Vein endothelial cell (primary cell): Measurements from ENCODE around the gene PCDHA8. TPM values are rescaled to one million over a fixed set of nuclear protein-coding genes. Genes with fewer than 3 reads are reported as not detected.

Experiments
- total RNA-seq: library from RNA; depleted of rRNA; stranded (reverse); fragments of >200 nt; gene quantifications from 2 replicates; pipeline ENCODE4 v1.2.3, GENCODE V29; 2012

PCDHA8 gene
- under 0.01 TPM in 1 of 2 replicates, not detected in the other for total RNA-seq

DNA sequence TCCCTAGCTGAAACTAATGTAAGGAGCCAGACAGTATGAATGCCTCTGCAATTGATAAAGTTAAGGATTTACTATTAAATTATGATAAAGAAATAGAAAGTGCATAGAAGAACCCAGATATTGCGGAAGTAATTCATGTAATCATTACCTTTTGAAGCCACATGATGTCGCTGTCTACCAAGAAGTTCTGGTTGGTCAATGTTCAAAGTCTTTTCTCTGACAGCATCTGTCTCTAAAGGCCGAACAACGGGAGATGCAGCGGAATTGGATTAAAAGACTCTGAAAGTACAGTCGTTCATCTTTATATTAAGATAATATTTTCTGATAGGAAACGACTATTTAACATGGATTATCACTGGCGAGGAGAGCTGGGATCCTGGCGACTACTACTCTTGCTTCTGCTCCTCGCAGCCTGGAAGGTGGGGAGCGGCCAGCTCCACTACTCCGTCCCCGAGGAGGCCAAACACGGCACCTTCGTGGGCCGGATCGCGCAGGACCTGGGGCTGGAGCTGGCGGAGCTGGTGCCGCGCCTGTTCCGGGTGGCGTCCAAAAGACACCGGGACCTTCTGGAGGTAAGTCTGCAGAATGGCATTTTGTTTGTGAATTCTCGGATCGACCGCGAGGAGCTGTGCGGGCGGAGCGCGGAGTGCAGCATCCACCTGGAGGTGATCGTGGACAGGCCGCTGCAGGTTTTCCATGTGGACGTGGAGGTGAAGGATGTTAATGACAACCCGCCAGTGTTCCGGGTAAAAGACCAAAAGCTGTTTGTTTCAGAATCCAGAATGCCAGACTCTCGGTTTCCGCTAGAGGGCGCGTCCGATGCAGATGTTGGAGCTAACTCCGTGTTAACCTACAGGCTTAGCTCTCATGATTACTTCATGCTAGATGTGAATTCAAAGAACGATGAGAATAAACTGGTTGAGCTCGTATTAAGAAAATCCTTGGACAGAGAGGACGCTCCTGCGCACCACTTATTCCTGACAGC lies at the start of gene PCDHA8:
Gene PCDHA8, plus strand, starts transcription at position 210 of the 985 bp plus-strand sequence. Its CDS starts 135 bp downstream, at position 345.

DNA sequence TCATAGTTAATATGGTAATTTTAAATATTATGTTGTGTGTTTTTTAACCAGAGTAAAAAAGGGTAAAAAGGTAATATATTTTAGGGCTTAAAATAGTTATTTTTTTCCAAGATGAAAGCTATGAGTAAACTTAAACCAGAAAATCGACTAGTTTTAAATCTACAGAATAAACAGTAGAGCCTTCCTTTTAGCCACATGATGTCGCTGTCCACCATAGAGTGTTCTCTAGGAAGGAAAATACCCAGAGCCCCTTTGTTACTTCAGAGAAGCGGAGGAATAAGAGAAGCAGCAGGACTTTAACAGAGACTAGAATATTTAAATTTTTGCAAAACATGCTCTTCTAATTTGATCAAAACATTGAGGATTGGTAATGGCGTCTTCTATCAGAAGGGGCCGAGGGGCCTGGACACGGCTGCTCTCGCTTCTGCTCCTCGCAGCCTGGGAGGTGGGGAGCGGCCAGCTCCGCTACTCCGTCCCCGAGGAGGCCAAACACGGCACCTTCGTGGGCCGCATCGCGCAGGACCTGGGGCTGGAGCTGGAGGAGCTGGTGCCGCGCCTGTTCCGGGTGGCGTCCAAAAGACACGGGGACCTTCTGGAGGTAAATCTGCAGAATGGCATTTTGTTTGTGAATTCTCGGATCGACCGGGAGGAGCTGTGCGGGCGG lies 46.3 kb upstream of the PCDHA8 start, which contains the start of gene PCDHA2:
Gene PCDHA2, plus strand, starts transcription at position 258 of the 664 bp plus-strand sequence.

DNA sequence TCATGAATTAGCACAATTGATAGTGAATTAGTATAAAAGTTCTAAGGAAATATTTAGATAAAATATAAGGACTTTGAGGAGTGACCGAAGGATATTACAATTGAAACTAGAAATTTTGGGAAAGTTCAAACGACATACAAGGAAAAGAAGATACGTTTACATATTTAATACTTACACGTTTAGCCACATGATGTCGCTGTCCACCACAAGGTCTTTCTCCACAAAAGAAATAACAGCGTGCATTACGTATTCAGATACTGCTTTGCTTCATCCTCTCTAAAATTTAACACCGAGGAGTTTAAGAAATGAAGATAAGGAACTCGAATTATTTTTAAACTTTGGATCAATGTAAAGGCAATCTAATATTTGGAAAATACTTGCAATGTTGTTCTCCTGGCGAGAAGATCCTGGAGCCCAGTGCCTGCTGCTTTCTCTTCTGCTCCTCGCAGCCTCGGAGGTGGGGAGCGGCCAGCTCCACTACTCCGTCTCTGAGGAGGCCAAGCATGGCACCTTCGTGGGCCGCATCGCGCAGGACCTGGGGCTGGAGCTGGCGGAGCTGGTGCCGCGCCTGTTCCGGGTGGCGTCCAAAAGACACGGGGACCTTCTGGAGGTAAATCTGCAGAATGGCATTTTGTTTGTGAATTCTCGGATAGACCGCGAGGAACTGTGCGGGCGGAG lies 40.0 kb upstream of the PCDHA8 start, which contains the start of gene PCDHA3:
Gene PCDHA3, plus strand, starts transcription at position 242 of the 678 bp plus-strand sequence.

GRCh38 chr5:140806834-140807775 lies 33.9 kb upstream of the PCDHA8 start, which contains the start of gene PCDHA4:
TSS of gene PCDHA4 (plus strand) at chr5:140807068.

DNA sequence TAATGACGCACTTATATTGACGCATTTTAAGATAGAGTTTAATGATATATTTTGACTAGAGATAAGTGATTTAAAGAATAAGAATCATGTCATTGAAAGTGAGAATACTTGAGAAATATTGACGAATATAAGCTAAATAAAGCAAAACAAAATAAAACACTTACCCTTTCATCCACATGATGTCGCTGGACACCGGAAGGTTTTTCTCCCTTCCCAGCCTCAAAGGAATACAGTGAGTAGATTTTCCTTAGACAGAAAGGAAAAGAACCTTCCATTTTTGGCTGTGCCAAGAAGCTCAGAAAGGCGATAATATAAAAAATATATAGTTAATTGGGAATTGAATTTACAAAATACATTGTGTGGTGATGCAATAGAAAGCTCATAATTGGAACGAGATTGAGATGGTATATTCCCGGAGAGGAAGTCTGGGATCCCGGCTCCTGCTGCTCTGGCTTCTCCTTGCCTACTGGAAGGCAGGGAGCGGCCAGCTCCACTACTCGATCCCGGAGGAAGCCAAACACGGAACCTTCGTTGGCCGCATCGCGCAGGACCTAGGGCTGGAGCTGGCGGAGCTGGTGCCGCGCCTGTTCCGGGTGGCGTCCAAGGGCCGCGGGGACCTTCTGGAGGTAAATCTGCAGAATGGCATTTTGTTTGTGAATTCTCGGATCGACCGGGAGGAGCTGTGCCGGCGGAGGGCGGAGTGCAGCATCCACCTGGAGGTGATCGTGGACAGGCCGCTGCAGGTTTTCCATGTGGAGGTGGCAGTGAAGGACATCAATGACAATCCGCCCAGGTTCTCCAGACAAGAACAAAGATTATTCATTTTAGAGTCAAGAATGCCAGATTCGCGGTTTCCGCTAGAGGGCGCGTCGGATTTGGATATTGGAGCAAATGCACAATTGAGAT lies 19.4 kb upstream of the PCDHA8 start, which contains the start of gene PCDHA5:
Gene PCDHA5, plus strand, starts transcription at position 239 of the 906 bp plus-strand sequence.

GRCh38 chr5:140827704-140828361 lies 13.2 kb upstream of the PCDHA8 start, which contains the start of gene PCDHA6:
TSS of gene PCDHA6 (plus strand) at chr5:140827960. CDS start at chr5:140828092, 132 bp downstream.

DNA sequence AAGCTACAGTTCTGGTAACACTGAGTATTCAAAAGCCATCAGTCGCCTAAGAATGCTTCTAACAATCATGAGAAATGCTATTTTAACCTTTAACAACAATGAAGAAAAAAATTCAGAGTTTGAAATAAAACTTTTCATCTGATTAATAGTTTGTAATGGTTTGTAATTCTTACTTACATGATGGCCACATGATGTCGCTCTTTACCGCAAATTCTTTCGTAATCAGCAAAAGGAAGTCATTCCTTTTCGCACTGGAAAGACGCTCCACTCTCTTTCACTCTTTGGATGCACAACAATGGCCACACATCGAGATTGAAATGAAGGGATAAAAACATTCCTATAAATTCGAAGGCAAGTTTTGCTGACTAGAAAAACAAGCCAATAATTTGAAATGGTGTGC lies 7.0 kb upstream of the PCDHA8 start, which contains the start of gene PCDHA7:
Gene PCDHA7, plus strand, starts transcription at position 277 of the 400 bp plus-strand sequence. Its CDS starts 115 bp downstream, at position 392.

DNA sequence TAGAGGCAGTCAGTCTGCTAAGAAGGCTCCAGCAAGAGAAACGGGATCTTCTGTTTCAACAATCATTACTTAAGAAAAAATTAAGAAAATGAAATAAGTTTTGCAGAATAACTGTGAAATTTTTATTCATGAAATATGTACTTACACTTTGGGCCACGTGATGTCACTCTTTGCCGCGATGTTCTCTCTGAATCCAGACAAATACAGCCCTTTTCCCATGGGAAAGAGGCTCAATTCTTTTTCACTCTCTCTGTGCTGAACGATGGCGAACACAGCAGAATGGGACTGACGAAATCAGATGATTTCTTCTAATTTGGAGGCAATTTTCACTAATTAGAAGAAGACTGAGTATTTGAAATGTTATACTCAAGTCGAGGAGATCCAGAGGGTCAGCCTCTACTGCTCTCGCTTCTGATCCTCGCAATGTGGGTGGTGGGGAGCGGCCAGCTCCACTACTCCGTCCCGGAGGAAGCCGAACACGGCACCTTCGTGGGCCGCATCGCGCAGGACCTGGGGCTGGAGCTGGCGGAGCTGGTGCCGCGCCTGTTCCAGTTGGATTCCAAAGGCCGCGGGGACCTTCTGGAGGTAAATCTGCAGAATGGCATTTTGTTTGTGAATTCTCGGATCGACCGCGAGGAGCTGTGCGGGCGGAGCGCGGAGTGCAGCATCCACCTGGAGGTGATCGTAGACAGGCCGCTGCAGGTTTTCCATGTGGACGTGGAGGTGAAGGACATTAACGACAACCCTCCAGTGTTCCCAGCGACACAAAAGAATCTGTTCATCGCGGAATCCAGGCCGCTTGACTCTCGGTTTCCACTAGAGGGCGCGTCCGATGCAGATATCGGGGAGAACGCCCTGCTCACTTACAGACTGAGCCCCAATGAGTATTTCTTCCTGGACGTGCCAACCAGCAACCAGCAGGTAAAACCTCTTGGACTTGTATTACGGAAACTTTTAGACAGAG lies 7.4 kb downstream of the PCDHA8 start, which contains the start of gene PCDHA9:
Gene PCDHA9, plus strand, starts transcription at position 244 of the 964 bp plus-strand sequence. Its CDS starts 114 bp downstream, at position 358.

GRCh38 chr5:140855772-140856674 lies 15.0 kb downstream of the PCDHA8 start, which contains the start of gene PCDHA10:
TSS of gene PCDHA10 (plus strand) at chr5:140855897. CDS start at chr5:140856049, 152 bp downstream.

GRCh38 chr5:140868721-140869554 lies 28.0 kb downstream of the PCDHA8 start, which contains the start of gene PCDHA11:
TSS of gene PCDHA11 (plus strand) at chr5:140868957. CDS start at chr5:140869104, 147 bp downstream.

DNA sequence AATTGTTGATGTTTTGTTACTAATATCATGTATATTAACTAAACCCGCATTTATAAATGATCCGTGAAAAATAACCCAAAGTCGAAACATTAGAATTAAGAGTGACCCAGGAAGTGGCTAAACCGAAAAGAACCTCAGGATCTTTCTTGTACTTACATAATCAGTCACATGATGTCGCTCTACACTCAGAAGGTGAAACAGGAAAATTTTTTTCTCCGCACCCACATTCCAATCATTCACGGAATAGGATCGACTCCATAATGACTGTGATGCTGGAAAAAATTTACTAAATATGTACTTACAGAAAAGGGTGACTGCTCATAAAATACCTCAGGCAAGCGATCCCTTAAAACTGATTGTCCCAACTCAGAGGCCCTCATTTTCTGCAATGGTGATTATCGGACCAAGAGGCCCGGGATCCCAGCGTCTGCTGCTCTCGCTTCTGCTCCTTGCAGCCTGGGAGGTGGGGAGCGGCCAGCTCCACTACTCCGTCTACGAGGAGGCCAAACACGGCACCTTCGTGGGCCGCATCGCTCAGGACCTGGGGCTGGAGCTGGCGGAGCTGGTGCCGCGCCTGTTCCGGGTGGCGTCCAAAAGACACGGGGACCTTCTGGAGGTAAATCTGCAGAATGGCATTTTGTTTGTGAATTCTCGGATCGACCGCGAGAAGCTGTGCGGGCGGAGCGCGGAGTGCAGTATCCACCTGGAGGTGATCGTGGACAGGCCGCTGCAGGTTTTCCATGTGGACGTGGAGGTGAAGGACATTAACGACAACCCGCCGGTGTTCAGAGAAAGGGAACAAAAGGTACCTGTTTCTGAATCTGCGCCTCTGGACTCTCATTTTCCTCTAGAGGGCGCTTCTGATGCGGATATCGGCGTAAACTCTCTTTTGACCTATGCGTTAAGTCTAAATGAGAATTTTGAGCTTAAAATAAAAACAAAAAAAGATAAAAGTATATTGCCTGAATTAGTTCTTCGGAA lies 34.4 kb downstream of the PCDHA8 start, which contains the start of gene PCDHA12:
Gene PCDHA12, plus strand, starts transcription at position 224 of the 981 bp plus-strand sequence. Its CDS starts 165 bp downstream, at position 389.

GRCh38 chr5:140881889-140882590 lies 41.1 kb downstream of the PCDHA8 start, which contains the start of gene PCDHA13:
TSS of gene PCDHA13 (plus strand) at chr5:140882124. CDS start at chr5:140882269, 145 bp downstream.

